G401 (cell line): ENCODE results near the gene FIG4. TPM values are rescaled to one million over a fixed set of nuclear protein-coding genes. Genes with fewer than 3 reads are reported as not detected.

ENCODE experiments used
- DNase-seq: peaks from one replicate; pipeline ENCODE4 v3.0.0-alpha.2; 2015; ENCODE audit warnings: low spot score
- in situ Hi-C: cut with HindIII; loops from 2 replicates; pipeline ENCODE4 v1.10.0; 2016; ENCODE audit warnings: low sequenced_read_pairs, mixed read lengths
- total RNA-seq: library from RNA; depleted of rRNA; stranded (reverse); fragments of >200 nt; shearing (Covaris generic); gene quantifications from 2 replicates; pipeline ENCODE4 v1.2.3, GENCODE V29; 2014; rRNA removed

FIG4 gene
- total RNA-seq, 1 experiment from 2014 or later: 27.5 TPM

- DNase-seq: no peak
- in situ Hi-C loops: no loop called here
Observed at GRCh38 chr6:109872549-109872948, 181.5 kb downstream of the FIG4 start.

- no peak for DNase-seq
- in situ Hi-C loops: no loop called here
Observed at GRCh38 chr6:109872968-109873545, 182.0 kb downstream of the FIG4 start.

GRCh38 chr6:109874086-109874485 is 183.0 kb downstream of the FIG4 start:
- no peak for DNase-seq
- in situ Hi-C loops: no loop called here

- DNase-seq: no peak
- in situ Hi-C loops: no loop called here
Observed at GRCh38 chr6:109874621-109875020, 183.5 kb downstream of the FIG4 start.

Other genes starting within 250 kb of the FIG4 start
- 20.4 and 21.3 TPM in 2 replicates for gene MICAL1, start 235.5 kb upstream of the FIG4 start, total RNA-seq
- gene ZBTB24, start 208.1 kb upstream of the FIG4 start, total RNA-seq: 6.6 and 12.7 TPM in 2 replicates
- gene AK9, start 94 bp upstream of the FIG4 start, total RNA-seq: 0.92 and 1.2 TPM in 2 replicates